NT2/D1 (cell line): ENCODE data around the gene ALOX12B.

Source experiments
- SUZ12 ChIP-seq: IDR thresholded peaks from 2 replicates; pipeline ENCODE4 v1.6.1; 2011; ENCODE audit not compliant: insufficient read length, insufficient read depth; ENCODE audit errors: extremely low read depth
- YY1 ChIP-seq: IDR thresholded peaks from 2 replicates; pipeline ENCODE4 v1.6.1; 2011; ENCODE audit not compliant: insufficient read length, insufficient read depth
- ZNF274 ChIP-seq: IDR thresholded peaks from 2 replicates; pipeline ENCODE4 v1.6.1; 2011; ENCODE audit warnings: mild to moderate bottlenecking, low read depth, low read length

- no peak for TF ChIP-seq SUZ12
- TF ChIP-seq YY1, result no peak
- no peak for TF ChIP-seq ZNF274
Observed at GRCh38 chr17:8062435-8062806, 25.1 kb downstream of the ALOX12B start.
